WERI-Rb-1 (cell line): Measurements from ENCODE around the gene OPN3.

Experiments
- DNase-seq: peaks from one replicate; pipeline ENCODE4 v3.0.0-alpha.2; 2020
- H3K27ac ChIP-seq: fragments of 250-450 bp; sonication (Bioruptor Pico); 2 replicates; pipeline ENCODE4 v1.5.1; 2020; ENCODE audit warnings: mild to moderate bottlenecking, moderate library complexity
- H3K27me3 ChIP-seq: fragments of 250-450 bp; sonication (Bioruptor Pico); 2 replicates; pipeline ENCODE4 v1.5.1; 2021; ENCODE audit warnings: mild to moderate bottlenecking, low read depth, moderate library complexity; ENCODE audit not compliant: insufficient read depth, severe bottlenecking
- H3K36me3 ChIP-seq: fragments of 250-450 bp; sonication (Bioruptor Pico); 2 replicates; pipeline ENCODE4 v1.5.1; 2020; ENCODE audit warnings: mild to moderate bottlenecking, moderate library complexity
- H3K4me3 ChIP-seq: 2 replicates; pipeline ENCODE4 v1.5.1; 2011; ENCODE audit warnings: low read depth, mild to moderate bottlenecking, control low read depth, low read length
- H3K9me3 ChIP-seq: fragments of 250-450 bp; sonication (Bioruptor Pico); 2 replicates; pipeline ENCODE4 v1.5.1; 2021; ENCODE audit warnings: mild to moderate bottlenecking, moderate library complexity; ENCODE audit not compliant: severe bottlenecking
- TF ChIP-seq, protein P1 (sequence below): IDR thresholded peaks from 2 replicates; pipeline ENCODE4 v1.5.1; 2011; ENCODE audit warnings: low read depth, mild to moderate bottlenecking, control low read depth, inconsistent platforms, low read length

Gene OPN3

GRCh38 chr1:241591736-241592135 lies 48.4 kb downstream of the OPN3 start:
- H3K4me3 ChIP-seq, result no peak overlapping the region
- H3K9me3 ChIP-seq, result no peaks in the 10 kb centered on the region
- no peak overlapping the region for H3K27ac ChIP-seq
- no peak for DNase-seq
- TF ChIP-seq, protein P1, sequence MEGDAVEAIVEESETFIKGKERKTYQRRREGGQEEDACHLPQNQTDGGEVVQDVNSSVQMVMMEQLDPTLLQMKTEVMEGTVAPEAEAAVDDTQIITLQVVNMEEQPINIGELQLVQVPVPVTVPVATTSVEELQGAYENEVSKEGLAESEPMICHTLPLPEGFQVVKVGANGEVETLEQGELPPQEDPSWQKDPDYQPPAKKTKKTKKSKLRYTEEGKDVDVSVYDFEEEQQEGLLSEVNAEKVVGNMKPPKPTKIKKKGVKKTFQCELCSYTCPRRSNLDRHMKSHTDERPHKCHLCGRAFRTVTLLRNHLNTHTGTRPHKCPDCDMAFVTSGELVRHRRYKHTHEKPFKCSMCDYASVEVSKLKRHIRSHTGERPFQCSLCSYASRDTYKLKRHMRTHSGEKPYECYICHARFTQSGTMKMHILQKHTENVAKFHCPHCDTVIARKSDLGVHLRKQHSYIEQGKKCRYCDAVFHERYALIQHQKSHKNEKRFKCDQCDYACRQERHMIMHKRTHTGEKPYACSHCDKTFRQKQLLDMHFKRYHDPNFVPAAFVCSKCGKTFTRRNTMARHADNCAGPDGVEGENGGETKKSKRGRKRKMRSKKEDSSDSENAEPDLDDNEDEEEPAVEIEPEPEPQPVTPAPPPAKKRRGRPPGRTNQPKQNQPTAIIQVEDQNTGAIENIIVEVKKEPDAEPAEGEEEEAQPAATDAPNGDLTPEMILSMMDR, result no peak
- no peaks in the 10 kb centered on the region for H3K27me3 ChIP-seq
- H3K36me3 ChIP-seq, result no peaks in the 10 kb centered on the region

- no peak for DNase-seq
- H3K27ac ChIP-seq, result no peak overlapping the region
- TF ChIP-seq, protein P1, result no peak
- H3K9me3 ChIP-seq, result no peaks in the 10 kb centered on the region
- no peaks in the 10 kb centered on the region for H3K27me3 ChIP-seq
- no peaks in the 10 kb centered on the region for H3K36me3 ChIP-seq
- no peak overlapping the region for H3K4me3 ChIP-seq
Measured at GRCh38 chr1:241591317-241591716, 48.9 kb downstream of the OPN3 start.

DNA sequence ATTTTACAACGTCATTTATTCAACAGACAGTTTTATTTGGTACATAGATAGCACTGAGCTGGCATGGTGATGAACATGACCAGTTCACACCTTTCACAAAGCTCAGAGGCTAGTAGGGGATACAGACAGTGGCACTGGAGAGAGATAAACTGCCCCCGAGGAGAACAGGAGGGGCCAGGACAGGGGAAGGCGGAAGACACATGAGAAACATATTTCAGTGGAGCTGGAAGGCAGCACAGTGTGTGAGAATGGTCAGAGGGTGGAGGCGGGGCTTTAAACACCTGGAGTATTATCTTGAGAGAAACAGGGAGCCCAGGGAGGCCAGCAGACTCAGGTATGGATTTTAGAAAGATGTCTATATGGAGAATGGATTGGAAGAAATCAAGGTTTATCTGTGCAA lies 49.5 kb downstream of the OPN3 start:
- TF ChIP-seq, protein P1, result no peak
- no peak for DNase-seq
- no peaks in the 10 kb centered on the region for H3K27me3 ChIP-seq
- H3K9me3 ChIP-seq, result no peaks in the 10 kb centered on the region
- H3K36me3 ChIP-seq, result no peaks in the 10 kb centered on the region
- H3K27ac ChIP-seq, result no peak overlapping the region
- H3K4me3 ChIP-seq, result no peak overlapping the region

- no peaks in the 10 kb centered on the region for H3K27me3 ChIP-seq
- TF ChIP-seq, protein P1, result no peak
- H3K36me3 ChIP-seq, result no peaks in the 10 kb centered on the region
- H3K4me3 ChIP-seq, result no peak overlapping the region
- no peaks in the 10 kb centered on the region for H3K9me3 ChIP-seq
- H3K27ac ChIP-seq, result no peak overlapping the region
- no peak for DNase-seq
Measured at GRCh38 chr1:241589521-241589920, 50.6 kb downstream of the OPN3 start.

DNA sequence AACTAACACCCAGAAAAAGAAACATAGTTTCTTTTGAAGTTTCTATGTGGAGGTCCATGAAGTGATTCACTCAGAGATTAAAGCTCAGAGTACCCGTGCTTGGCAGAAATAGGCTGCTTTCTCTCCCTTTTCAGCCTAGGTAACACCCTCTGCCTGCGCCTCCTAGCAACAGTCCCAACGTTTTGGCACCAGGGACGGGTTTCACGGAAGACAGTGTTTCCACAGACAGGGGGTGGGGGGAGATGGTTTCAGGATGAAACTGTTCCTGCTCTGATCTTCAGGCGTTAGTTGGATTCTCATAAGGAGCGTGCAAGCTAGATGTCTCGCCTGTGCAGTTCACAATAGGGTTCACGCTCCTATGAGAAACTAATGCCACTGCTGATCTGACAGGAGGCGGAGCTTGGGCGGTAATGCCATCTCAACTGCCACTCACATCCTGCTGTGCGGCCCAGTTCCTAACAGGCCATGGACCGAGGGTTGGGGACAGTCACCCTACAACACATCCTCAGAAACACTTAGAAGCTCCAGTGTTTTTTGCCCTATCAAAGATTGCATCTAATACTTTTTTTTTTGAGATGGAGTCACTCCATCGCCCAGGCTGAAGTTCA lies 53.2 kb downstream of the OPN3 start:
- TF ChIP-seq, protein P1, result no peak
- H3K27ac ChIP-seq, result no peak overlapping the region
- H3K27me3 ChIP-seq, result no peaks in the 10 kb centered on the region
- no peaks in the 10 kb centered on the region for H3K9me3 ChIP-seq
- no peak for DNase-seq
- no peaks in the 10 kb centered on the region for H3K36me3 ChIP-seq
- no peak overlapping the region for H3K4me3 ChIP-seq

DNA sequence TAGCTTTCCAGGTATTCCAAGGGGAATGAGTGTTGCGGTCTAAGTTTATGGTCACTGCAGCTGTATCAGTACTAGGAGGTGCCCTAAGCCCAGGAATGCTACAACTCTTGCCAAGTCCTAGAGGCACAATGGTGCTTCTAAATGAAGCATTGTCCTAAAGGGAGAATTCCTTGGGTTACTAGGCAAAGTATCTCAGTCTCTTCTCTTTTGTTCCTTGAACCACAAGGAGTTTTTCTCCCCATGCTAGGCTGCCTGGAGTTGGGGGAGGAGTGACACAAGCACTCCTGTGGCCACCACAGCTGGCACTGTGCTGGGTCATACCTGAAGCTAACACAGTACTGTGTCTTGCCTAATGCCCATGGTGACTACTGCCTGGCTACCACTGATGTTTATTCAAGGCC lies 57.2 kb downstream of the OPN3 start:
- Histone ChIP-seq H3K36me3 (no peaks in the 10 kb centered on the region), H3K27me3 (peaks cover 2% of the 10 kb centered on the region), H3K27ac (no peak overlapping the region), H3K4me3 (no peak overlapping the region), H3K9me3 (no peaks in the 10 kb centered on the region)
- TF ChIP-seq, protein P1, result no peak
- no peak for DNase-seq
